ENCODE measurements around the gene CTSZ. TPM values are rescaled to one million over a fixed set of nuclear protein-coding genes. Genes with fewer than 3 reads are reported as not detected.
A peak's percentile ranks its signal among the peaks of the same experiment; 100 is the strongest.

The CTSZ gene
- total RNA-seq, 1 experiment from 2014 or later, result 37.6 TPM

- peaks cover 35 to 73% (median 71%) of the 10 kb centered on the region in 3 experiments for H3K36me3 Mint-ChIP-seq (ENCODE audit: insufficient read depth in 1 of 3, low read depth in 3 of 3)
Observed at GRCh38 chr20:59032023-59032712, 25.1 kb upstream of the CTSZ start, which contains the start of gene ATP5F1E. TSS of gene ATP5F1E (minus strand) at chr20:59032335. CDS start at chr20:59032251, 84 bp downstream.

More at GRCh38 chr20:59032023-59032712, 25.1 kb upstream of the CTSZ start, which contains the start of gene ATP5F1E:
- H3K4me2 ChIP-seq (ENCODE audit: insufficient read depth, insufficient read length, low read length), result peak within 1 kb of the TSS; percentile 87
- H3K18ac ChIP-seq (ENCODE audit: insufficient read length, low read depth, low read length), result peak within 1 kb of the TSS; percentile 43
- H3K4me1 Mint-ChIP-seq, result peaks cover 16 to 21% of the 10 kb centered on the region in 2 experiments
- H2AK5ac ChIP-seq (ENCODE audit: insufficient read length, low read length), result no peak within 1 kb of the TSS
- no peak within 1 kb of the TSS for H2BK20ac ChIP-seq (ENCODE audit: low read depth, low read length, poor library complexity, severe bottlenecking)
- no peak within 1 kb of the TSS for H3K23ac ChIP-seq (ENCODE audit: insufficient read length, low read depth, low read length)
- H3K14ac ChIP-seq (ENCODE audit: insufficient read depth, low read length), result peak within 1 kb of the TSS; percentile 81
- WGBS (ENCODE audit: extremely low coverage, insufficient read length, low lambda C conversion rate), result no CpG with 5 or more reads among the region's 86 CpGs
- H4K20me1 ChIP-seq (ENCODE audit: control insufficient read depth, insufficient read depth, insufficient read length), result no peaks in the 10 kb centered on the region
- H3K4me3 Mint-ChIP-seq, result peak within 1 kb of the TSS; percentile 93 to 94
- H4K91ac ChIP-seq (ENCODE audit: insufficient read length, low read depth, low read length), result no peak within 1 kb of the TSS
- H3K27me3 ChIP-seq (ENCODE audit: insufficient read depth, low read length), result no peaks in the 10 kb centered on the region
- no peak within 1 kb of the TSS for H2BK15ac ChIP-seq (ENCODE audit: low read depth, low read length)
- H3K79me2 ChIP-seq (ENCODE audit: insufficient read depth, low read length), result peaks cover 4% of the 10 kb centered on the region; the same call in 1 of the 2 replicates
- no peak within 1 kb of the TSS for H3T11ph ChIP-seq (ENCODE audit: low read length)
- H3K79me1 ChIP-seq (ENCODE audit: insufficient read depth, low read depth, low read length, poor library complexity, severe bottlenecking), result no peaks in the 10 kb centered on the region
- no peak for TF ChIP-seq CTCF (conservative IDR thresholded peaks at IDR 0.05)
- H2BK120ac ChIP-seq (ENCODE audit: low read depth, low read length, poor library complexity, severe bottlenecking), result no peak within 1 kb of the TSS
- no peak within 1 kb of the TSS for H2AFZ ChIP-seq (ENCODE audit: low read length)
- H2BK12ac ChIP-seq (ENCODE audit: insufficient read length, low read depth, low read length), result no peak within 1 kb of the TSS
- peaks cover 26% of the 10 kb centered on the region for H3K27me3 Mint-ChIP-seq (ENCODE audit: low read depth)
- peaks cover 8% of the 10 kb centered on the region for H3K23me2 ChIP-seq (ENCODE audit: insufficient read length, low read depth, low read length, poor library complexity, severe bottlenecking)
- peak within 1 kb of the TSS; percentile 88 to 96 (median 92); a peak in 6 of 7 replicates for H3K27ac Mint-ChIP-seq
- no peak within 1 kb of the TSS for H3K4ac ChIP-seq (ENCODE audit: low read depth, low read length)
- H4K5ac ChIP-seq (ENCODE audit: insufficient read length, low read depth, low read length), result no peak within 1 kb of the TSS
- H3K9me3 ChIP-seq (ENCODE audit: control insufficient read depth, low read depth, low read length), result no peaks in the 10 kb centered on the region
- no peak within 1 kb of the TSS for H2BK5ac ChIP-seq (ENCODE audit: insufficient read length, low read length)
- peaks cover 3% of the 10 kb centered on the region for H3K4me1 ChIP-seq (ENCODE audit: insufficient read depth, low read length)
- H3K27ac ChIP-seq (ENCODE audit: insufficient read length, low read depth, low read length), result no peak within 1 kb of the TSS
- H4K8ac ChIP-seq (replicated peaks; ENCODE audit: insufficient read length, low read depth, low read length), result no peak within 1 kb of the TSS
- H3K56ac ChIP-seq (ENCODE audit: insufficient read length, low read depth, low read length), result no peak within 1 kb of the TSS
- H3K9ac ChIP-seq (ENCODE audit: extremely low read depth, insufficient read length, low read length), result peak within 1 kb of the TSS; percentile 68
- peak; percentile 96 for DNase-seq
- no peaks in the 10 kb centered on the region for H3K9me3 Mint-ChIP-seq

Data from H9 (cell line).